PC-3 (cell line): Measurements from ENCODE around the gene TYW1. TPM values are rescaled to one million over a fixed set of nuclear protein-coding genes. Genes with fewer than 3 reads are reported as not detected.
"Not testable (repeated sequence)": the region's sequence is repeated elsewhere in the genome, so short reads cannot be mapped to it uniquely, and the experiment has no call there.

Source experiments
- ATAC-seq: fragments of 200-7000 bp; cut with Tn5 transposase; 2 replicates; pipeline ENCODE4 v1.9.1; 2020; ENCODE audit warnings: mild to moderate bottlenecking, moderate library complexity
- BruUV-seq: library from RNA; stranded (reverse); fragments of 400-500 nt; replicated peaks from 2 replicates; lab custom pipeline; 2021; lab: Mats Ljungman, UMichigan
- CTCF ChIA-PET: fragments of 300-600 bp; sonication (Branson Sonifier 250); formaldehyde crosslinking; loops from one replicate; lab custom pipeline; 2022; ENCODE audit warnings: antibody characterized with exemption; lab: Charles Lee
- POLR2A ChIA-PET: fragments of 300-600 bp; sonication (Branson Sonifier 250); formaldehyde crosslinking; loops from one replicate; lab custom pipeline; 2022; ENCODE audit warnings: antibody characterized with exemption; ENCODE audit not compliant: unreplicated experiment; lab: Charles Lee
- DNase-seq: peaks from one replicate; pipeline ENCODE4 v3.0.0-alpha.2; 2015
- H2AFZ ChIP-seq: fragments of 300-600 bp; sonication (generic); 2 replicates; pipeline ENCODE4 v1.6.0; 2016; ENCODE audit warnings: antibody characterized with exemption, low read length
- H3F3A ChIP-seq: fragments of 300-600 bp; sonication (generic); one replicate; pipeline ENCODE4 v1.6.0; 2017; ENCODE audit warnings: antibody characterized with exemption, low read length, control low read depth, mild to moderate bottlenecking; ENCODE audit not compliant: unreplicated experiment
- H3K27ac ChIP-seq: fragments of 300-600 bp; sonication (generic); 2 replicates; pipeline ENCODE4 v1.5.1; 2016; ENCODE audit warnings: mild to moderate bottlenecking, low read length
- H3K27me3 ChIP-seq: fragments of 300-600 bp; sonication (generic); 2 replicates; pipeline ENCODE4 v1.6.1; 2016; ENCODE audit warnings: low read length, mixed read lengths
- H3K36me3 ChIP-seq: fragments of 300-600 bp; sonication (generic); 2 replicates; pipeline ENCODE4 v1.6.1; 2016; ENCODE audit warnings: low read depth, mixed run types, low read length, mixed read lengths
- H3K4me1 ChIP-seq: fragments of 300-600 bp; sonication (generic); 2 replicates; pipeline ENCODE4 v1.5.1; 2016; ENCODE audit warnings: low read length; ENCODE audit not compliant: insufficient read depth
- H3K4me2 ChIP-seq: fragments of 300-600 bp; sonication (generic); 2 replicates; pipeline ENCODE4 v1.6.0; 2016; ENCODE audit warnings: low read length
- H3K4me3 ChIP-seq: fragments of 300-600 bp; sonication (generic); 2 replicates; pipeline ENCODE4 v1.5.1; 2016; ENCODE audit warnings: mild to moderate bottlenecking, low read length, mixed read lengths
- H3K79me2 ChIP-seq: fragments of 300-600 bp; sonication (generic); 2 replicates; pipeline ENCODE4 v1.6.1; 2017; ENCODE audit warnings: low read length, mixed read lengths
- H3K9ac ChIP-seq: fragments of 300-600 bp; sonication (generic); 2 replicates; pipeline ENCODE4 v1.6.0; 2016; ENCODE audit warnings: mild to moderate bottlenecking, low read length
- H3K9me2 ChIP-seq: fragments of 300-600 bp; sonication (generic); replicated peaks from 2 replicates; pipeline ENCODE4 v1.6.1; 2016; ENCODE audit warnings: mixed run types, low read length, mixed read lengths
- H3K9me3 ChIP-seq: fragments of 300-600 bp; sonication (generic); 2 replicates; pipeline ENCODE4 v1.6.1; 2016; ENCODE audit warnings: low read length, mixed read lengths
- H4K20me1 ChIP-seq: fragments of 300-600 bp; sonication (generic); 2 replicates; pipeline ENCODE4 v1.6.1; 2016; ENCODE audit warnings: low read length, mixed read lengths
- CTCF ChIP-seq: fragments of 300-600 bp; sonication (generic); conservative IDR thresholded peaks from 2 replicates; pipeline ENCODE4 v1.5.1; 2017; ENCODE audit warnings: antibody characterized with exemption, low read depth, mild to moderate bottlenecking, low read length
- EZH2 ChIP-seq: fragments of 300-600 bp; sonication (generic); IDR thresholded peaks from one replicate; pipeline ENCODE4 v1.6.1; 2017; ENCODE audit warnings: antibody characterized with exemption, mild to moderate bottlenecking, low read length; ENCODE audit not compliant: unreplicated experiment
- EZH2phosphoT487 ChIP-seq: fragments of 300-600 bp; sonication (generic); IDR thresholded peaks from 2 replicates; pipeline ENCODE4 v1.6.1; 2018; ENCODE audit warnings: mild to moderate bottlenecking, antibody characterized with exemption, low read length, borderline replicate concordance
- intact Hi-C: fragments of 100-400 bp; cut with micrococcal nuclease; formaldehyde crosslinking; loops from 2 replicates; pipeline ENCODE4 v1.9.0; 2023
- total RNA-seq: library from RNA; depleted of rRNA; stranded (reverse); fragments of >200 nt; gene quantifications from 2 replicates; pipeline ENCODE4 v1.2.3, GENCODE V29; 2014

The TYW1 gene
- total RNA-seq, 1 experiment from 2014 or later: 13.4 TPM

GRCh38 chr7:67033251-67033650, 36.6 kb downstream of the TYW1 start:
- CTCF ChIA-PET: no interaction called here
- H3K4me3 ChIP-seq: no peak overlapping the region
- no TSS peak for BruUV-seq
- H3K9me2 ChIP-seq: no peaks in the 10 kb centered on the region
- intact Hi-C loops: no loop called here
- POLR2A ChIA-PET: no interaction called here
- no peak overlapping the region for H3K4me2 ChIP-seq
- no peak overlapping the region for H3K9ac ChIP-seq
- H3K27me3 ChIP-seq: no peaks in the 10 kb centered on the region
- ATAC-seq (no peak), DNase-seq (no peak)
- no peaks in the 10 kb centered on the region for H3F3A ChIP-seq
- peaks cover 8% of the 10 kb centered on the region for H3K36me3 ChIP-seq
- H4K20me1 ChIP-seq: no peaks in the 10 kb centered on the region
- H2AFZ ChIP-seq: no peak overlapping the region
- no peaks in the 10 kb centered on the region for H3K9me3 ChIP-seq
- TF ChIP-seq EZH2phosphoT487 (no peak), EZH2 (no peak), CTCF (no peak)
- no peak overlapping the region for H3K27ac ChIP-seq
- no peaks in the 10 kb centered on the region for H3K79me2 ChIP-seq
- H3K4me1 ChIP-seq: no peaks in the 10 kb centered on the region

GRCh38 chr7:67036432-67037395, 40.1 kb downstream of the TYW1 start:
- CTCF ChIA-PET, intact Hi-C loops, H3K79me2 ChIP-seq, H3K9me3 ChIP-seq, H3K36me3 ChIP-seq, H3F3A ChIP-seq, H3K4me2 ChIP-seq, H3K4me3 ChIP-seq, H2AFZ ChIP-seq, H4K20me1 ChIP-seq, H3K27ac ChIP-seq, H3K9ac ChIP-seq, DNase-seq, H3K4me1 ChIP-seq, H3K27me3 ChIP-seq, BruUV-seq, H3K9me2 ChIP-seq: not testable (repeated sequence)
- POLR2A ChIA-PET: interaction anchor here (0.7 kb wide), 1 partner anchor 408 kb away, joined by 22 read pairs; the partner anchor contains the start of gene KCTD7
- ATAC-seq: 0 out of 2 replicates have a peak, but pooled peaks have one; percentile 38

- H3K79me2 ChIP-seq, H3K36me3 ChIP-seq, H2AFZ ChIP-seq, H3K9me2 ChIP-seq, DNase-seq, BruUV-seq, H4K20me1 ChIP-seq, H3K27me3 ChIP-seq, H3K4me2 ChIP-seq, H3K4me3 ChIP-seq, ATAC-seq, H3K9ac ChIP-seq, H3K27ac ChIP-seq, H3F3A ChIP-seq, H3K9me3 ChIP-seq: not testable (repeated sequence)
- POLR2A ChIA-PET: interaction anchor here (0.7 kb wide), 1 partner anchor 300 kb away, joined by 16 read pairs; no protein-coding TSS in a partner anchor
- CTCF ChIA-PET: interaction anchor here (0.7 to 0.8 kb wide), 2 partner anchors 121 to 136 kb away, joined by 3 to 4 read pairs; no protein-coding TSS in a partner anchor
- intact Hi-C loops: loop anchor here (5.0 to 10.0 kb wide), 2 partner anchors 84 to 261 kb away; no protein-coding TSS in a partner anchor
- peaks cover 11% of the 10 kb centered on the region for H3K4me1 ChIP-seq
- TF ChIP-seq CTCF: peak; percentile 53
Measured at GRCh38 chr7:67040832-67041231, 44.2 kb downstream of the TYW1 start.

- intact Hi-C loops: loop anchor here (5.0 to 10.0 kb wide), 2 partner anchors 82 to 259 kb away; no protein-coding TSS in a partner anchor
- CTCF ChIA-PET, H3K4me3 ChIP-seq, BruUV-seq, H4K20me1 ChIP-seq, H3K36me3 ChIP-seq, H3F3A ChIP-seq, H3K79me2 ChIP-seq, H2AFZ ChIP-seq, H3K9me2 ChIP-seq, H3K9me3 ChIP-seq, H3K9ac ChIP-seq, H3K27me3 ChIP-seq: not testable (repeated sequence)
- ATAC-seq: peak; percentile 99
- Histone ChIP-seq H3K27ac (peak overlapping the region; percentile 67), H3K4me1 (peaks cover 11% of the 10 kb centered on the region), H3K4me2 (peak overlapping the region; percentile 43; the same call in 1 of the 2 replicates)
- DNase-seq: peak; percentile 91
- POLR2A ChIA-PET: interaction anchor here (0.5 kb wide), 1 partner anchor 259 kb away, joined by 7 read pairs; no protein-coding TSS in a partner anchor
Measured at GRCh38 chr7:67042781-67043558, 46.3 kb downstream of the TYW1 start.
